ENCODE data around the gene RTKN.

Gene RTKN

GRCh38 chr2:74420006-74420405, 21.7 kb downstream of the RTKN start:
- Mint-ChIP-seq H3K4me3 (peak overlapping the region; percentile 19 to 49 (median 45)), H3K4me1 (peaks cover 14% of the 10 kb centered on the region), H3K27ac (no peak overlapping the region), H3K9me3 (no peaks in the 10 kb centered on the region), H3K27me3 (ENCODE audit: low read depth) (no peaks in the 10 kb centered on the region), H3K36me3 (ENCODE audit: low read depth) (peaks cover 4% of the 10 kb centered on the region)
- TF ChIP-seq CTCF (IDR thresholded peaks at IDR 0.05; ENCODE audit: unreplicated experiment in 3 of 3) = no peak

- Mint-ChIP-seq H3K9me3 (no peaks in the 10 kb centered on the region), H3K27ac (no peak overlapping the region), H3K36me3 (ENCODE audit: low read depth) (no peaks in the 10 kb centered on the region), H3K27me3 (ENCODE audit: low read depth) (no peaks in the 10 kb centered on the region), H3K4me3 (no peak overlapping the region), H3K4me1 (peaks cover 14% of the 10 kb centered on the region)
- no peak for TF ChIP-seq CTCF (IDR thresholded peaks at IDR 0.05; ENCODE audit: unreplicated experiment in 3 of 3)
Observed at GRCh38 chr2:74419345-74419744, 22.4 kb downstream of the RTKN start.

- Mint-ChIP-seq H3K27me3 (ENCODE audit: low read depth) (peaks cover 3% of the 10 kb centered on the region), H3K9me3 (no peaks in the 10 kb centered on the region), H3K4me3 (no peak overlapping the region), H3K4me1 (peaks cover 19% of the 10 kb centered on the region), H3K27ac (no peak overlapping the region), H3K36me3 (ENCODE audit: low read depth) (no peaks in the 10 kb centered on the region)
- TF ChIP-seq CTCF (IDR thresholded peaks at IDR 0.05; ENCODE audit: unreplicated experiment in 3 of 3) = no peak
Observed at GRCh38 chr2:74418312-74418711, 23.4 kb downstream of the RTKN start.

- no peaks in the 10 kb centered on the region for H3K36me3 Mint-ChIP-seq (ENCODE audit: low read depth)
- peaks cover 20% of the 10 kb centered on the region for H3K4me1 Mint-ChIP-seq
- no peak overlapping the region for H3K27ac Mint-ChIP-seq
- no peak for TF ChIP-seq CTCF (IDR thresholded peaks at IDR 0.05; ENCODE audit: unreplicated experiment in 3 of 3)
- H3K27me3 Mint-ChIP-seq (ENCODE audit: low read depth) = peaks cover 3% of the 10 kb centered on the region
- H3K9me3 Mint-ChIP-seq = no peaks in the 10 kb centered on the region
- H3K4me3 Mint-ChIP-seq = no peak overlapping the region
Observed at GRCh38 chr2:74417763-74418162, 24.0 kb downstream of the RTKN start.

- Mint-ChIP-seq H3K36me3 (ENCODE audit: low read depth) (no peaks in the 10 kb centered on the region), H3K27me3 (ENCODE audit: low read depth) (peaks cover 3% of the 10 kb centered on the region), H3K27ac (no peak overlapping the region), H3K9me3 (no peaks in the 10 kb centered on the region), H3K4me1 (peaks cover 18% of the 10 kb centered on the region), H3K4me3 (no peak overlapping the region)
- no peak for TF ChIP-seq CTCF (IDR thresholded peaks at IDR 0.05; ENCODE audit: unreplicated experiment in 3 of 3)
Observed at GRCh38 chr2:74417197-74417596, 24.5 kb downstream of the RTKN start.

GRCh38 chr2:74416778-74417177, 25.0 kb downstream of the RTKN start:
- no peaks in the 10 kb centered on the region for H3K36me3 Mint-ChIP-seq (ENCODE audit: low read depth)
- H3K4me3 Mint-ChIP-seq = no peak overlapping the region
- peaks cover 15% of the 10 kb centered on the region for H3K4me1 Mint-ChIP-seq
- H3K27me3 Mint-ChIP-seq (ENCODE audit: low read depth) = peaks cover 3% of the 10 kb centered on the region
- no peak overlapping the region for H3K27ac Mint-ChIP-seq
- TF ChIP-seq CTCF (IDR thresholded peaks at IDR 0.05; ENCODE audit: unreplicated experiment in 3 of 3) = no peak
- no peaks in the 10 kb centered on the region for H3K9me3 Mint-ChIP-seq

All from nephron (organoid).